PFSK-1 (cell line): Measurements from ENCODE around the gene EIF1B.

Source experiments
- FOXP2 ChIP-seq: optimal IDR thresholded peaks from 2 replicates; pipeline ENCODE3; 2011; ENCODE audit warnings: borderline replicate concordance, control low read depth, inconsistent platforms; ENCODE audit not compliant: insufficient read depth; ENCODE audit errors: extremely low read length, extremely low read depth
- POLR2AphosphoS5 ChIP-seq: IDR thresholded peaks from 2 replicates; pipeline ENCODE4 v1.6.1; 2012; ENCODE audit warnings: low read depth, mild to moderate bottlenecking, control low read depth, low read length, moderate library complexity
- SIN3A ChIP-seq: IDR thresholded peaks from 2 replicates; pipeline ENCODE4 v1.6.1; 2012; ENCODE audit warnings: mild to moderate bottlenecking, low read length, moderate library complexity, borderline replicate concordance; ENCODE audit not compliant: insufficient read depth
- TAF1 ChIP-seq: IDR thresholded peaks from 2 replicates; pipeline ENCODE4 v1.6.1; 2012; ENCODE audit warnings: low read length, control low read depth, borderline replicate concordance; ENCODE audit not compliant: insufficient read depth

DNA sequence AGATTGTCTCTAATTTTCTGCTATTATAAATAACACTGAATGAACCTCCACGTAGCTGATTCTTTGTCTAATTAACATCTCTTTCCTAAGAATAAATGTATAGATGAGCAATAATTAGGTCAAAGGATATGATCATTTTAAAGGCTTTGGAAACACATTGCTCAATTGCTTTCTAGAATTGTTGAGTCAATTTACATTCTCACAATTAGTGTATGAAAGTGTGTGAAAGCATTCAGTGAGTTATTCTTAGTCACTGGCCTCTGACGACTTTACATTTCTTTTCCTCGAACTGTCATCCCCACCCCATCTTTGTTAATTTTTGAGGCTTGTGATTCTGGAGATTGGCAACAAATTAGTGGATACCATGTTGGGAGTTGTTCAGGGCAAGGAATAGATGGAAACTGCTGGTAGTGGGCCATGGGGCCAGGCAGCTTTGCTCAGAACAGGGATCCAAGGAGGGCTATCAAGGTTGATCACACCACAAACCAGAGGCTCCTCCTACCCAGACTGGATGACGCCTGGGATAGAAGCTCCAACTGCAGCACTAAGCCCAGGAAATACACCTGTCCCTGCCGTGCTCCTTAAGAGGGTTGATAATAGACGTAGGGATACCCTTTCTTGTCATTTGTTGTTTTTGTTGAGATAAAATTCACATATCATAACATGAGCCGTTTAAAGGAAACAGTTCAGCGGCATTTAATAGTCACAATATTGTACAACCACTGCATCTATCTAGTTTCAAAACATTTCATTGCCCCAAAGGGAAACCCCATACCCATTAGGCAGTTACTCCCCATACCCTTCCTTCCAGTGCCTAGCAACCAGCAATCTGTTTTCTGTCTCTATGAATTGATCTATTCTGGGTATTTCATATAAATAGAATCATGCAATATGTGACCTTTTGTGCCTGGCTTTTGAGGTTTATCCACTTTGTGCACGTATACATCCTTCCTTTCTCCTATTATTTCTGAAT, 27.9 kb downstream of the EIF1B start:
- TF ChIP-seq POLR2AphosphoS5 (no peak), TAF1 (no peak), SIN3A (no peak), FOXP2 (no peak)
